Measurements from ENCODE around the gene ALLC.

Gene ALLC

DNA sequence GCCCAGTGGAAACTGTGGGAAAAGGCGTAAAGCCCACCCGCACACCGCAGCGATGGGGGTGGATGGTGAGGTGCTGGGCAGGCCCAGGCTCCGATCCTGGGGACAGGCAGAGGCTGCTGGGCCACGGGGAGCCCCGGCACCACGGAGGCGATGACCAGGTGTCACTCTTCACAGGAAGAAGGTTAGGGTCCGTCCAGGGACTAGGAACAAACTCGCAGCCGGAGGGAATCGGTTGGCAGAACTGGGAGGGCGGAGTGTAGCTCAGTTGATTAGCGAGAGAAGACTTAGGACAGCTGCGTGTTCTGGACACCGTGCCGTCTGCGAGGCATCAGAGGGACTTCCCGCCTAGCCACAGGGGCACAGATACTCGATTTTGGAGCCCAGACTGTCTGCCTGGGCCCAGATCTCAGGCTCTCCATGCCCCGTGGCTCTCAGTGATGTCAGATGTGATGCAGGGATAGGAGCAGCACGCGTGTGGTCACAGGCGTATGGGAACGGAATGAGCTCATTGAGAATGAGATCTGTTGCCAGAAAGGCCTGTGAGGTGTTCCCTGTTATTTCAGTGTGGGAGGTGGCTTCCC lies 16.1 kb upstream of the ALLC start:
- Mint-ChIP-seq H3K4me1 (no peaks in the 10 kb centered on the region), H3K27ac (no peak overlapping the region), H3K9me3 (no peaks in the 10 kb centered on the region), H3K27me3 (no peaks in the 10 kb centered on the region), H3K36me3 (no peaks in the 10 kb centered on the region), H3K4me3 (no peak overlapping the region)
- CTCF ChIA-PET, result no interaction called here
- no peak for DNase-seq

DNA sequence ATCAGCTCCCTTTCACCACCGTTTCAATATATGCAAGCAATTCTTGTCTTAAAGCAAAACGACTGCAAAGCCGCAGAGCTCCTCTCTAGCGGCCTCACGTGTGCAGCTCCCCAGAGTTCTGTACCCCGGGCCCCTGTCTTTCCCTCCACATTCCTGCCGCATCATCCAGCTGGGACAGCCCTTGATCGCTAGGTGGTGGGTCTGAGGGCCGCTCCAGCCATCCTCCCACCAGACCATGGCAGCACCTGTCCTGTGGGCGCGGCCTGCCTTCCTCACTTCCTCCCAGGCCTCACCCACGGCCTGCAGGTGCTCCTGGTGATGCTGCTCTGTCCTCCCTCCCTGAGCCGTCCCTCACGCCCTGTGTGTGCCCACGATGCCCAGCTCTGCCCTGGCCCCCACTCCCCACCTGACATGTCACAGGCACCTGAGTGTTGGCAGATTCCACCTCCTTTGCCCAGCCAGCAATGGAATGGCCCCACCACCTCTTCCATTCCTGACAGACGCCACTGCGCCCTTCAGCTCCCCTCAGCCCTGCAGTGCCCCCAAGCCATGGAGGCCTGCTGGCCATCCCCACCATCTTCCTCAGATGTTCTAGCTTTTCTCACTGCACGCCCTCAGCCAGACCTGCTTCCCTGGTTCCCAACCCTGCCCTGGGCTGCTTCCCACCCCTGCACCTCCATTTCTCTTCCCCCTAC lies 15.3 kb upstream of the ALLC start:
- CTCF ChIA-PET, result no interaction called here

DNA sequence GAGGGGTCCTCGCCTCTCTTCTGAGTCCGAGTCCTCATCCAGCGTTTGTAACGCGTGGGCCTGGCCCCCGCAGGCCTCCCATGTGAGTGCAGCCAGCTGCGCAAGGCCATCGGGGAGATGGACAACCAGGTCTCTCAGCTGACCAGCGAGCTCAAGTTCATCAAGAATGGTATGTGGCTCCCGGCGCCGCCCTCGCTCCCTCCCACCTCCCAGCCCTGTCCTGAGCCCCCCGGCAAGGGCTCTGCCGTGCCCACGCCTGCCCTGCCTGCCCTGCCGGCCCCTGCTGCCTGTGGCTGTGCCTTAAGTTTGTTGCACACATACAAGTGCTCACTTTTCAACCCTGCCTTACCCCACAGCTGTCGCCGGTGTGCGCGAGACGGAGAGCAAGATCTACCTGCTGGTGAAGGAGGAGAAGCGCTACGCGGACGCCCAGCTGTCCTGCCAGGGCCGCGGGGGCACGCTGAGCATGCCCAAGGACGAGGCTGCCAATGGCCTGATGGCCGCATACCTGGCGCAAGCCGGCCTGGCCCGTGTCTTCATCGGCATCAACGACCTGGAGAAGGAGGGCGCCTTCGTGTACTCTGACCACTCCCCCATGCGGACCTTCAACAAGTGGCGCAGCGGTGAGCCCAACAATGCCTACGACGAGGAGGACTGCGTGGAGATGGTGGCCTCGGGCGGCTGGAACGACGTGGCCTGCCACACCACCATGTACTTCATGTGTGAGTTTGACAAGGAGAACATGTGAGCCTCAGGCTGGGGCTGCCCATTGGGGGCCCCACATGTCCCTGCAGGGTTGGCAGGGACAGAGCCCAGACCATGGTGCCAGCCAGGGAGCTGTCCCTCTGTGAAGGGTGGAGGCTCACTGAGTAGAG lies 14.4 kb upstream of the ALLC start:
- H3K9me3 Mint-ChIP-seq, result no peaks in the 10 kb centered on the region

More for the DNA sequence above, 15.3 kb upstream of the ALLC start:
- H3K27ac Mint-ChIP-seq, result no peak overlapping the region
- DNase-seq, result no peak
- H3K4me1 Mint-ChIP-seq, result no peaks in the 10 kb centered on the region
- H3K36me3 Mint-ChIP-seq, result no peaks in the 10 kb centered on the region
- no peaks in the 10 kb centered on the region for H3K9me3 Mint-ChIP-seq
- H3K27me3 Mint-ChIP-seq, result no peaks in the 10 kb centered on the region
- no peak overlapping the region for H3K4me3 Mint-ChIP-seq

DNA sequence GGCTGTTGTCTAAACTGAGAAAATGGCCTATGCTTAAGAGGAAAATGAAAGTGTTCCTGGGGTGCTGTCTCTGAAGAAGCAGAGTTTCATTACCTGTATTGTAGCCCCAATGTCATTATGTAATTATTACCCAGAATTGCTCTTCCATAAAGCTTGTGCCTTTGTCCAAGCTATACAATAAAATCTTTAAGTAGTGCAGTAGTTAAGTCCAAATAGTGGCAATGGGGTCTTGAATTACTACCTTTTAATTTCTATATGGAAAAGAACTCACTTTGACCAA lies 13.8 kb upstream of the ALLC start:
- Mint-ChIP-seq H3K4me3 (no peak overlapping the region), H3K4me1 (no peaks in the 10 kb centered on the region), H3K27me3 (no peaks in the 10 kb centered on the region), H3K27ac (no peak overlapping the region), H3K9me3 (no peaks in the 10 kb centered on the region), H3K36me3 (no peaks in the 10 kb centered on the region)
- CTCF ChIA-PET, result interaction anchor here (1.2 kb wide), 1 partner anchor 182 kb away, joined by 3 read pairs; no protein-coding TSS in a partner anchor
- no peak for DNase-seq

More for the DNA sequence above, 14.4 kb upstream of the ALLC start:
- no peaks in the 10 kb centered on the region for H3K36me3 Mint-ChIP-seq
- H3K27ac Mint-ChIP-seq, result no peak overlapping the region
- no peaks in the 10 kb centered on the region for H3K4me1 Mint-ChIP-seq
- CTCF ChIA-PET, result interaction anchor here (1.2 kb wide), 1 partner anchor 182 kb away, joined by 3 read pairs; no protein-coding TSS in a partner anchor
- H3K27me3 Mint-ChIP-seq, result no peaks in the 10 kb centered on the region
- DNase-seq, result no peak
- no peak overlapping the region for H3K4me3 Mint-ChIP-seq

DNA sequence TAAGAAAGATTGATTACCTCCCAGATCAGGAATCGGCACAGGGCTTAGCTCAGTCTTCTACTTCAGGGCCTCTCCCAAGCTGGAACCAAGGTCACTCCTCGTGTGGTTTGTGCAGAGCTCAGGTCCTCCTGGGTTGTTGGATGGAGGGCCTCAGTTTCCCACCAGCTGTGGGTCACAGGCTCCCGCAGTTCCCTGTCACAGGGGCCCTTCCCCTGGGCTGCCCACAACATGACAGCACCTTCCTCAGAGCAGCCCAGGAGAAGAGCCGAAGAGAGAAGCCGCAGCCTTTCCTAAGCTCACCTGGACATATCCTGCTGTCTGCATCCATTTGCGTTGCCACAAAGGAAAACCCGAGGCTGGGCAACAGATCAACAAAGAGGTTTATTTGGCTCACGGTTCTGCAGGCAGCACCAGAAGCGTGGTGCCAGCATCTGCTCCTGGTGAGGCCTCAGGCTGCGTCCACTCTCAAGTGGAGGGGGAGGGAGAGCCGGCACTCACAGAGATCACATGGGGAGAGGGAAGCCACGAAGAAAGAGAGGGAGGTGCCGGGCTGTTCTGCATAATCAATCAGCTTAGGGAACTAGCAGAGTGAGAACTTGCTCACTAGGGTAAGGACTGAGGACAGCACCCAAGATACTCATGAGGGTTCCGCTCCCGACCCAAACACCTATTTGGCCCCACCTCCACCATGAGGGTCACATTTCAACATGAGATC lies 13.0 kb upstream of the ALLC start:
- DNase-seq, result peak; percentile 6
- H3K36me3 Mint-ChIP-seq, result no peaks in the 10 kb centered on the region
- H3K9me3 Mint-ChIP-seq, result no peaks in the 10 kb centered on the region
- H3K4me3 Mint-ChIP-seq, result no peak overlapping the region
- CTCF ChIA-PET, result interaction anchor here (0.6 to 1.2 kb wide), 2 partner anchors 183 to 211 kb away, joined by 3 read pairs; no protein-coding TSS in a partner anchor
- H3K27me3 Mint-ChIP-seq, result no peaks in the 10 kb centered on the region
- no peaks in the 10 kb centered on the region for H3K4me1 Mint-ChIP-seq
- no peak overlapping the region for H3K27ac Mint-ChIP-seq

DNA sequence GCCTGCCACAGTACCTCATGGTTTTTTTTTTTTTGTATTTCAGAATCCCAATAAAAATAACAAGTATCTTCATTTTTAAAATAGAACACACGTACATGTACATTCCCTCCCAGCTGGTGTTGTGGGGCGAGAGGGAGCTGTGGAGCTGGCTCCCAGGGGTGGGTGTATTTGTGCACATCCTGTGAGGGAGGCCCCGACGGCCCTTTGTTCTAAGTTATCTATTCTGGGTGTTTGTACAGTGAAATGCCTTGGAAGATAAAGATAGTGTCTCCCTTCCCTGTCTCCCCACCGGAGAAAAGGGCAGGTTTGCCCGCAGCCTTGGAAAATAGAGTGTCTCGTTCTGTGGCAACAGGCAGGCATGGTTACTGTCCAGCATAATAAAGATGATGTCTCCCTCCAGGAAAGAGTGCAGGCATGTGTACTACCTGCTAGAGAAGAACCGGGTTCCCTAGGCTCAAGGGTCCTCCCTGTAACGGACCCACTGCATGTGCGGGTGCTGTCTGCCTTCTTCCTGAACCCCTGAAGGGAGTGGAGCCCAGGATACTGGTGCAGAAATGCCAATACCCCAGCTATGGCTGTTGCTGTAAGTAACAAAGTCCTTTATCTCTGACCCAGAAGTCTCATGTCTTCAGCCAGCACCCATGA lies 12.1 kb upstream of the ALLC start:
- DNase-seq, result no peak
- H3K27ac Mint-ChIP-seq, result no peak overlapping the region
- H3K27me3 Mint-ChIP-seq, result peaks cover 1% of the 10 kb centered on the region
- H3K9me3 Mint-ChIP-seq, result no peaks in the 10 kb centered on the region
- no peak overlapping the region for H3K4me3 Mint-ChIP-seq
- H3K36me3 Mint-ChIP-seq, result no peaks in the 10 kb centered on the region
- CTCF ChIA-PET, result interaction anchor here (0.6 kb wide), 1 partner anchor 212 kb away, joined by 3 read pairs; no protein-coding TSS in a partner anchor
- H3K4me1 Mint-ChIP-seq, result peaks cover 2% of the 10 kb centered on the region

GRCh38 chr2:3646446-3646845 lies 11.6 kb upstream of the ALLC start:
- no peaks in the 10 kb centered on the region for H3K36me3 Mint-ChIP-seq
- CTCF ChIA-PET, result no interaction called here

DNA sequence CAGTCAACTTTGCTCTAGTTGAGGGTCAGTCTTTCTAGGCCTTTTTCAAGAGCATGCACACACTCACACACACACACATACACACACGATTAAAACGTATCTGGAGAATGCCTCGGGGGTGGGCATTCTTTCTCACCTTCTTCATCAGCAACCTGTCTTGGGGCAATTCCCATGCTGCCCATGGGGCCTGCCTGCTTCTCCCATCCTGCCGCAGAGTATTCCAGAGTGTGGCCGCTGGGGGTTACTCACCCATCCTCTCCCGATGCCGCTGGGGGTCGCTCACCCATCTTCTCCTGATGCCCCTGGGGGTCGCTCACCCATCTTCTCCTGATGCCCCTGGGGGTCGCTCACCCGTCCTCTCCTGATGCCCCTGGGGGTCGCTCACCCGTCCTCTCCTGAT lies 10.8 kb upstream of the ALLC start:
- Mint-ChIP-seq H3K27ac (no peak overlapping the region), H3K27me3 (peaks cover 11% of the 10 kb centered on the region), H3K36me3 (no peaks in the 10 kb centered on the region), H3K4me3 (no peak overlapping the region), H3K9me3 (no peaks in the 10 kb centered on the region), H3K4me1 (peaks cover 15% of the 10 kb centered on the region)
- DNase-seq, result no peak
- CTCF ChIA-PET, result no interaction called here

More at GRCh38 chr2:3646446-3646845, 11.6 kb upstream of the ALLC start:
- Mint-ChIP-seq H3K9me3 (no peaks in the 10 kb centered on the region), H3K4me3 (no peak overlapping the region), H3K27me3 (peaks cover 7% of the 10 kb centered on the region), H3K4me1 (peaks cover 7% of the 10 kb centered on the region), H3K27ac (no peak overlapping the region)
- DNase-seq, result no peak

GRCh38 chr2:3647831-3648651 lies 10.0 kb upstream of the ALLC start:
- H3K36me3 Mint-ChIP-seq, result no peaks in the 10 kb centered on the region
- peaks cover 16% of the 10 kb centered on the region for H3K4me1 Mint-ChIP-seq
- H3K9me3 Mint-ChIP-seq, result no peaks in the 10 kb centered on the region
- H3K27ac Mint-ChIP-seq, result peak overlapping the region; percentile 21
- no peak for DNase-seq
- H3K4me3 Mint-ChIP-seq, result no peak overlapping the region
- H3K27me3 Mint-ChIP-seq, result peaks cover 11% of the 10 kb centered on the region
- CTCF ChIA-PET, result no interaction called here

- Mint-ChIP-seq H3K4me1 (peaks cover 16% of the 10 kb centered on the region), H3K27me3 (peaks cover 11% of the 10 kb centered on the region), H3K36me3 (no peaks in the 10 kb centered on the region), H3K4me3 (no peak overlapping the region), H3K27ac (no peak overlapping the region), H3K9me3 (no peaks in the 10 kb centered on the region)
- CTCF ChIA-PET, result no interaction called here
- no peak for DNase-seq
Measured at GRCh38 chr2:3648652-3649177, 9.3 kb upstream of the ALLC start.

DNA sequence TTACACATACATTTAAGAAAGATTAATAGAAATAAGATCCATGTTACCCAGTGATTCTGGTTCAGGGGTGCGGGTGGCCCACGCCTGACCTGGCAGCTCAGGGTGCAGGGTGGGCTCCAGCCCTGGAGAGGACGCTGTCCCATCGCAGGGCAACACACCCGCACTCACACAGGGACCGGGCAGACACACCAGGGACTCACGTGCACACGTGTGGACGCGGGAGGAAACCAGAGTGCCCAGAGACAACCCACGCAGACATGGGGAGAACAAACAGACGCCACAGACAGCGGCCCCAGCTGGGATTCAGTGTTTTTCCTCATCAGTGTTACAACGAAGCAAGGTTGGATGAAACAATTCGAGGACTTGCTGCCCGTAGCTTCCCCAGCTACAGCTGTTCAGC lies 8.4 kb upstream of the ALLC start:
- no peak overlapping the region for H3K27ac Mint-ChIP-seq
- CTCF ChIA-PET, result interaction anchor here (0.6 kb wide), 1 partner anchor 1252 kb away, joined by 4 read pairs; no protein-coding TSS in a partner anchor
- H3K36me3 Mint-ChIP-seq, result no peaks in the 10 kb centered on the region
- no peak overlapping the region for H3K4me3 Mint-ChIP-seq
- no peaks in the 10 kb centered on the region for H3K9me3 Mint-ChIP-seq
- H3K27me3 Mint-ChIP-seq, result peaks cover 11% of the 10 kb centered on the region
- peaks cover 16% of the 10 kb centered on the region for H3K4me1 Mint-ChIP-seq
- no peak for DNase-seq

GRCh38 chr2:3650140-3650920 lies 7.7 kb upstream of the ALLC start:
- no peak for DNase-seq
- Mint-ChIP-seq H3K4me3 (no peak overlapping the region), H3K9me3 (no peaks in the 10 kb centered on the region), H3K27me3 (peaks cover 11% of the 10 kb centered on the region), H3K4me1 (peaks cover 16% of the 10 kb centered on the region), H3K36me3 (no peaks in the 10 kb centered on the region), H3K27ac (no peak overlapping the region)
- CTCF ChIA-PET, result interaction anchor here (0.6 to 2.0 kb wide), 6 partner anchors 15 to 1530 kb away, joined by 3 to 6 read pairs (median 3); partner anchors contain the start of gene ADI1

All from activated naive CD4-positive, alpha-beta T cell treated with anti-CD3 and anti-CD28 coated beads, Interleukin-2, amount 10 ng/mL, durations not matched to agents 7 days and 5 days (primary cell).